H1 (cell line): ENCODE results near the gene UFD1. TPM values are rescaled to one million over a fixed set of nuclear protein-coding genes. Genes with fewer than 3 reads are reported as not detected.
A peak's percentile ranks its signal among the peaks of the same experiment; 100 is the strongest.

Experiments used
- BACH1 ChIP-seq: IDR thresholded peaks from 2 replicates; pipeline ENCODE4 v1.6.1; 2012; ENCODE audit warnings: low read length, improper control_type of control experiment
- BCL11A ChIP-seq, 2 experiments: IDR thresholded peaks; one replicate each; pipeline ENCODE4 v1.6.1; 2011; ENCODE audit warnings: low read depth in 2 of 2, low read length in 2 of 2, mild to moderate bottlenecking in 2 of 2
- CBX8 ChIP-seq: fragments of 300-800, 300-1000 bp; sonication (generic); IDR thresholded peaks from 2 replicates; pipeline ENCODE4 v1.7.1; 2016; ENCODE audit warnings: low read depth, low read length, borderline replicate concordance
- CHD1 ChIP-seq: IDR thresholded peaks from 2 replicates; pipeline ENCODE4 v1.6.1; 2012; ENCODE audit warnings: low read depth, low read length, improper control_type of control experiment
- FOSL1 ChIP-seq: IDR thresholded peaks from 2 replicates; pipeline ENCODE4 v1.6.1; 2011; ENCODE audit warnings: mild to moderate bottlenecking, low read depth, low read length, moderate library complexity; ENCODE audit not compliant: insufficient read depth
- HDAC6 ChIP-seq: IDR thresholded peaks from one replicate; pipeline ENCODE4 v1.7.1; 2012; ENCODE audit warnings: low read depth, mild to moderate bottlenecking, inconsistent platforms, low read length, moderate library complexity
- KDM5A ChIP-seq: fragments of 200-600 bp; IDR thresholded peaks from 2 replicates; pipeline ENCODE4 v1.7.1; 2012; ENCODE audit warnings: mild to moderate bottlenecking, low read length, inconsistent platforms, mixed read lengths
- RXRA ChIP-seq: IDR thresholded peaks from 2 replicates; pipeline ENCODE4 v1.6.1; 2011; ENCODE audit warnings: low read depth, mild to moderate bottlenecking, low read length, moderate library complexity; ENCODE audit not compliant: insufficient read depth
- SIX5 ChIP-seq: IDR thresholded peaks from 2 replicates; pipeline ENCODE4 v1.6.1; 2011; ENCODE audit warnings: mild to moderate bottlenecking, low read depth, low read length
- SP1 ChIP-seq: IDR thresholded peaks from 2 replicates; pipeline ENCODE4 v1.6.1; 2011; ENCODE audit warnings: low read depth, low read length
- TAF1 ChIP-seq: IDR thresholded peaks from 2 replicates; pipeline ENCODE4 v1.6.1; 2011; ENCODE audit warnings: mild to moderate bottlenecking, low read depth, low read length
- TBP ChIP-seq: IDR thresholded peaks from 2 replicates; pipeline ENCODE4 v1.6.1; 2011; ENCODE audit warnings: low read depth, low read length, improper control_type of control experiment
- TCF12 ChIP-seq: IDR thresholded peaks from 2 replicates; pipeline ENCODE4 v1.6.1; 2011; ENCODE audit warnings: low read depth, mild to moderate bottlenecking, low read length
- TEAD4 ChIP-seq: IDR thresholded peaks from 2 replicates; pipeline ENCODE4 v1.6.1; 2012; ENCODE audit warnings: low read depth, low read length, inconsistent platforms, mixed read lengths
- YY1 ChIP-seq: IDR thresholded peaks from 2 replicates; pipeline ENCODE4 v1.6.1; 2011; ENCODE audit warnings: low read depth, mild to moderate bottlenecking, low read length
- polyA plus RNA-seq, 7 experiments: library from polyadenylated mRNA; depleted of rRNA in 3 of 7; stranded (reverse) in 5 of 7; unstranded in 2 of 7; fragments of >200 nt in 5 of 7; fragments of 200-250 nt in 2 of 7; gene quantifications; 1 replicate in 5 of 7; 2 replicates in 1 of 7; 4 replicates in 1 of 7; pipeline versions ENCODE4 v1.2.1 to v1.2.3, GENCODE V29; 2011 to 2013; ENCODE audit warnings: missing spikeins in 2 of 7, mixed read lengths in 2 of 7
- total RNA-seq: library from RNA; stranded (reverse); fragmentation: NEBNext Ultra II Directional; extraction: Animal tissue kit (Norgen Biotek cat#: 25700); gene quantifications from 2 replicates; pipeline ENCODE4 v1.2.1, GENCODE V29; 2021
- TF ChIP-seq, protein P1 (sequence below): IDR thresholded peaks from 2 replicates; pipeline ENCODE4 v1.6.1; 2012; ENCODE audit warnings: inconsistent platforms
- TF ChIP-seq, protein P2 (sequence below): IDR thresholded peaks from 2 replicates; pipeline ENCODE4 v1.6.1; 2012; ENCODE audit warnings: inconsistent platforms
- TF ChIP-seq, protein P3 (sequence below): IDR thresholded peaks from 2 replicates; pipeline ENCODE4 v1.6.1; 2012; ENCODE audit warnings: low read length, inconsistent platforms
- TF ChIP-seq, protein P4 (sequence below): IDR thresholded peaks from 2 replicates; pipeline ENCODE4 v1.6.1; 2011; ENCODE audit warnings: low read depth, mild to moderate bottlenecking, low read length; ENCODE audit not compliant: insufficient read depth

UFD1 gene
- total and polyA plus RNA-seq, 2 of the 8 experiments (the other 6 are each of a cell fraction or from before 2014, with no cell fraction given) = 74.6 to 116 TPM

DNA sequence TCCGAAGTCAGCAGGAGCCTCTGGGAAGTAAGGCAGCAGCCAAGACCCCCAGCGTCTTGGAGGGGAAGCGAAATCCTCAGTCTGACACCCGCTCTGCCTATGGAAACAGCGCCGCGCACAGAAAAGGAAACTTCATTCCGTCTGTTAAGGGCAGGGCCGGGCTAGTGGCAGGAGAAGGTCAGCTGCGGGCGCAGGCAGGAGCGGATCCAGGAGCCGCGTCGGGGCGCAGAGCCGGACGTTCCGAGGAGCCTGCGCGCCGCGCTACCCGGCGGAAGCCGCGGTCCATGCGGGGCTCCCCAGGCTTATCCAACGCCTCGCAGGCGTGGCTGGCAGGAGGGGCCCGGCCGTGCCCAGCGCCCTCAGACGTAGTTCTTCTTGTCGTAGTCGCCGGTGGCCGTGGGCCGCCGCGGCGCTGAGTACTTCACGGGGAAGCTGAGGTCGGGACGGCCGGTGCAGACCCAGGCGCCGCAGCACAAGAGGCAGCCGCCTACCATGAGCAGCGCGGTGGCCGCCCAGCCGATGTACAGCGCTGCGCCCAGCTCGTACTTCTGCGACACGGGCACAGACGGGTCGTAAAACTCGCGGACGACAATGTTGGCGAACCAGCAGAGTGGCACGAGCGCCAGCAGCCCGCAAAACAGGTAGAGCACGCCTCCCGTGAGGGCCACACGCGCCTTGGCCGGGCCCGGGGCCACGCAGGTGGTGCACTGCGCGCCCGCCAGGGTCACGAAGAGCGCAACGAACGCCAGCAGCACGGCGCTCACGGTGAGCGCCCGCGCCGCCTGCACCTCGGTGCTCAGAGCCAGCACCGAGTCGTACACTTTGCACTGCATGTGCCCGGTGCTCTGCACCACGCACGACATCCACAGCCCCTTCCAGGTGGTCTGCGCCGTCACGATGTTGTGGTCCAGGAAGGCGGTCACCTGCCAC, 44.5 kb upstream of the UFD1 start (continued):
- TF ChIP-seq, protein P1, sequence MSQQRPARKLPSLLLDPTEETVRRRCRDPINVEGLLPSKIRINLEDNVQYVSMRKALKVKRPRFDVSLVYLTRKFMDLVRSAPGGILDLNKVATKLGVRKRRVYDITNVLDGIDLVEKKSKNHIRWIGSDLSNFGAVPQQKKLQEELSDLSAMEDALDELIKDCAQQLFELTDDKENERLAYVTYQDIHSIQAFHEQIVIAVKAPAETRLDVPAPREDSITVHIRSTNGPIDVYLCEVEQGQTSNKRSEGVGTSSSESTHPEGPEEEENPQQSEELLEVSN = peak; percentile 67
- TF ChIP-seq YY1 = no peak
- TF ChIP-seq RXRA = no peak
- TF ChIP-seq KDM5A = no peak
- TF ChIP-seq TBP = peak; percentile 47; the same call in 1 of the 2 replicates
- no peak for TF ChIP-seq CBX8
- no peak for TF ChIP-seq SP1
- TF ChIP-seq, protein P2, sequence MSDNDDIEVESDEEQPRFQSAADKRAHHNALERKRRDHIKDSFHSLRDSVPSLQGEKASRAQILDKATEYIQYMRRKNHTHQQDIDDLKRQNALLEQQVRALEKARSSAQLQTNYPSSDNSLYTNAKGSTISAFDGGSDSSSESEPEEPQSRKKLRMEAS = peak; percentile 83
- TF ChIP-seq, protein P3, sequence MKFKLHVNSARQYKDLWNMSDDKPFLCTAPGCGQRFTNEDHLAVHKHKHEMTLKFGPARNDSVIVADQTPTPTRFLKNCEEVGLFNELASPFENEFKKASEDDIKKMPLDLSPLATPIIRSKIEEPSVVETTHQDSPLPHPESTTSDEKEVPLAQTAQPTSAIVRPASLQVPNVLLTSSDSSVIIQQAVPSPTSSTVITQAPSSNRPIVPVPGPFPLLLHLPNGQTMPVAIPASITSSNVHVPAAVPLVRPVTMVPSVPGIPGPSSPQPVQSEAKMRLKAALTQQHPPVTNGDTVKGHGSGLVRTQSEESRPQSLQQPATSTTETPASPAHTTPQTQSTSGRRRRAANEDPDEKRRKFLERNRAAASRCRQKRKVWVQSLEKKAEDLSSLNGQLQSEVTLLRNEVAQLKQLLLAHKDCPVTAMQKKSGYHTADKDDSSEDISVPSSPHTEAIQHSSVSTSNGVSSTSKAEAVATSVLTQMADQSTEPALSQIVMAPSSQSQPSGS = no peak
- no peak for TF ChIP-seq BCL11A (IDR thresholded peaks at IDR 0.05; ENCODE audit: low read depth in 2 of 2, low read length in 2 of 2)
- no peak for TF ChIP-seq TAF1
- no peak for TF ChIP-seq FOSL1
- TF ChIP-seq SIX5 = no peak
- TF ChIP-seq TCF12 = no peak
- TF ChIP-seq BACH1 = 0 out of 2 replicates have a peak, but pooled peaks have one; percentile 48
- TF ChIP-seq CHD1 = no peak
- no peak for TF ChIP-seq TEAD4
- TF ChIP-seq, protein P4, sequence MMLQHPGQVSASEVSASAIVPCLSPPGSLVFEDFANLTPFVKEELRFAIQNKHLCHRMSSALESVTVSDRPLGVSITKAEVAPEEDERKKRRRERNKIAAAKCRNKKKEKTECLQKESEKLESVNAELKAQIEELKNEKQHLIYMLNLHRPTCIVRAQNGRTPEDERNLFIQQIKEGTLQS = no peak
- TF ChIP-seq HDAC6 = no peak
